ENCODE measurements around the gene INF2.

DNA sequence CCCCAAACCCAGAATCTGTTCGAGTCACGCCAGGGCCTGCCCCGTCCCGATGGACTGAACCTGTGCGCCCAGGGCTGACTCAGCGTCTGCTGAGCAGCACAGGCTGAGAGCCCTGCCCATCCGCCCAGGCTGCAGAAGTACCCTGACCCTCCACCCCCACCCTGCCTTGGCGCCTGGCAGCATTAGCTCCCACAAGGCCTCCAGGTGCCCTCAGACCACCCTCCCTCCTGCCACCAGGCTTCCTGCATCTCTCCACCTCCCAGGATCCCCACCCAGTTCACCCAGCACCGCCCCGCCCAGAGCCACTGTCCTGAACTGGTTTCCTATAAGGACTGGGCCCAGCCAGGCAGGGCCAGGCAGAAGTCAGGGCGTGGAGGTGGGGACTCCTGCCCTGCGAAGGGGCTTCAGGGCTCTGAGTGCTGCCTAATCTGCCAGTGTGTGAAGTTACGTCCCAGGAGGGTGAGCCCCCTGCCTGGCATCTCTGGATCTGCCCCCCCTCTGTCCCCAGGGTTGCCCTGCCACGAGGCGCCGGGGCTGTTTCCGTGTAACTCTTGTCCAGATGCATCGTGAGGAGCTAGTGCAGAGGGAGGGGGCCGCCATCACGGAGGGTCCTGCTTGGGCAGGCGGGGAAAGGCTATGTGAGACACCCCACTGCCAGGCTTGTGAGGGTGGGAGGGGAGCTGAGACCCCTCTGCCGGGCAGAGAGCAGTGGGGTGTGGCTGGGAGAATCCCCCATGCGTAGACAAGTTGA, 43.7 kb downstream of the INF2 start:
- TF ChIP-seq EZH2 (IDR thresholded peaks at IDR 0.05; ENCODE audit: insufficient read depth, poor library complexity, severe bottlenecking), result no peak
- TF ChIP-seq EZH2phosphoT487 (IDR thresholded peaks at IDR 0.05; ENCODE audit: insufficient read depth, low read depth), result no peak

Data from GM23248 (cell line).